Measurements from ENCODE around the gene TAC3.

TAC3 gene

DNA sequence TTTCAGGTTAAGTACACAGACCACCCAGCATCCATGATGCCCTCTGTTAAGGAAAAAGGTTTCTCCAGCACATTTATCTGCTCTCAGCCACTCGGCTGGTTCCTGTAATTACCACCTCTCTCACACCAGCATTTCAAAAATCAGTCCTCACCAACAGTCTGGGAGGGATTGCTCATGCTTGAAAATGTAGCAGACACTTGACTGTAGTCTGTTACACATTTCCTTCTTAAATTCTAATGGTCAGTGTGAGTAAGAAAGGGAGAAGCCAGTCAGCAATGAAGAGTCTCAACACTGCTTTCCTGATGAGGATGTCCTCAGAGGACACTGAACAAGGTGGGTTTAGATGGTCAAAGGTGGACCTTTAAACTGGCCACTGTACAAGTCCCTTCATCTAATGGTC is 15.9 kb downstream of the TAC3 start:
- no peak overlapping the region for H3K9ac ChIP-seq

DNA sequence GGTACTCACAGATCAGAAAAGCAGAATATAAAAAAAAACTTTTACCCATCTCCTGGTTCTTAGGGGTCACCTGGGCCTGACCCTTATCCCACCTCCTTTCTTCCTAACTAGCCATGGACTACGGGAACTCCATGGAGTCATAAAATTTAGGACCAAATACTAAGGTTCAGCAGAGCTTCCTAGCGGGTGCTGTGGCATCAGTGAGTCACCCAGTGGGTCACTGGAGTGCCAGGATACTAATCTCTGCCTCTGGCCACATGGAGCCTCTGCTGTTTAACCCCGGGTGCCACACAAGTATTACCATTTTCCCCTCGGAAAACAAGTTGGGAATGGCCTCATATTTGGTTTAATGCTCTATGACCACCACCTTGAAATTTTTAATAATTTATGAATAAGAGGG is 16.9 kb downstream of the TAC3 start:
- Histone ChIP-seq H3K27ac (peak overlapping the region; percentile 34; the same call in 1 of the 2 replicates), H3K79me2 (ENCODE audit: insufficient read depth, low read depth) (peaks cover 35% of the 10 kb centered on the region; the same call in 1 of the 2 replicates), H3K4me3 (IDR thresholded peaks at IDR 0.05; ENCODE audit: insufficient read depth, low read depth, low read length) (no peak overlapping the region), H3K4me2 (peak overlapping the region; percentile 56; the same call in 1 of the 2 replicates), H4K20me1 (ENCODE audit: insufficient read depth) (0 out of 2 replicates have a peak, but pooled peaks cover 4% of the 10 kb centered on the region), H3K9ac (no peak overlapping the region), H3K27me3 (ENCODE audit: insufficient read depth, low read depth) (no peaks in the 10 kb centered on the region), H3K36me3 (ENCODE audit: insufficient read depth) (no peaks in the 10 kb centered on the region; the same call in 1 of the 2 replicates), H2AFZ (ENCODE audit: low read depth) (no peak overlapping the region), H3K4me1 (ENCODE audit: low read depth, poor library complexity, severe bottlenecking) (peaks cover 31% of the 10 kb centered on the region)
- TF ChIP-seq, protein P1, sequence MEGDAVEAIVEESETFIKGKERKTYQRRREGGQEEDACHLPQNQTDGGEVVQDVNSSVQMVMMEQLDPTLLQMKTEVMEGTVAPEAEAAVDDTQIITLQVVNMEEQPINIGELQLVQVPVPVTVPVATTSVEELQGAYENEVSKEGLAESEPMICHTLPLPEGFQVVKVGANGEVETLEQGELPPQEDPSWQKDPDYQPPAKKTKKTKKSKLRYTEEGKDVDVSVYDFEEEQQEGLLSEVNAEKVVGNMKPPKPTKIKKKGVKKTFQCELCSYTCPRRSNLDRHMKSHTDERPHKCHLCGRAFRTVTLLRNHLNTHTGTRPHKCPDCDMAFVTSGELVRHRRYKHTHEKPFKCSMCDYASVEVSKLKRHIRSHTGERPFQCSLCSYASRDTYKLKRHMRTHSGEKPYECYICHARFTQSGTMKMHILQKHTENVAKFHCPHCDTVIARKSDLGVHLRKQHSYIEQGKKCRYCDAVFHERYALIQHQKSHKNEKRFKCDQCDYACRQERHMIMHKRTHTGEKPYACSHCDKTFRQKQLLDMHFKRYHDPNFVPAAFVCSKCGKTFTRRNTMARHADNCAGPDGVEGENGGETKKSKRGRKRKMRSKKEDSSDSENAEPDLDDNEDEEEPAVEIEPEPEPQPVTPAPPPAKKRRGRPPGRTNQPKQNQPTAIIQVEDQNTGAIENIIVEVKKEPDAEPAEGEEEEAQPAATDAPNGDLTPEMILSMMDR (conservative IDR thresholded peaks at IDR 0.05; ENCODE audit: low read depth, low read length), result no peak

More for the DNA sequence above, 15.9 kb downstream of the TAC3 start:
- H3K27me3 ChIP-seq (ENCODE audit: insufficient read depth, low read depth), result no peaks in the 10 kb centered on the region
- no peak overlapping the region for H3K4me2 ChIP-seq
- no peaks in the 10 kb centered on the region; the same call in 1 of the 2 replicates for H3K36me3 ChIP-seq (ENCODE audit: insufficient read depth)
- peaks cover 44% of the 10 kb centered on the region for H3K79me2 ChIP-seq (ENCODE audit: insufficient read depth, low read depth)
- H3K4me3 ChIP-seq (IDR thresholded peaks at IDR 0.05; ENCODE audit: insufficient read depth, low read depth, low read length), result no peak overlapping the region
- H3K27ac ChIP-seq, result no peak overlapping the region
- H2AFZ ChIP-seq (ENCODE audit: low read depth), result no peak overlapping the region
- 0 out of 2 replicates have a peak, but pooled peaks cover 4% of the 10 kb centered on the region for H4K20me1 ChIP-seq (ENCODE audit: insufficient read depth)
- TF ChIP-seq, protein P1 (conservative IDR thresholded peaks at IDR 0.05; ENCODE audit: low read depth, low read length), result no peak
- H3K4me1 ChIP-seq (ENCODE audit: low read depth, poor library complexity, severe bottlenecking), result peaks cover 38% of the 10 kb centered on the region

- Histone ChIP-seq H3K27ac (peak overlapping the region; percentile 34; the same call in 1 of the 2 replicates), H2AFZ (ENCODE audit: low read depth) (no peak overlapping the region), H3K79me2 (ENCODE audit: insufficient read depth, low read depth) (peaks cover 30% of the 10 kb centered on the region; the same call in 1 of the 2 replicates), H3K4me3 (IDR thresholded peaks at IDR 0.05; ENCODE audit: insufficient read depth, low read depth, low read length) (no peak overlapping the region), H4K20me1 (ENCODE audit: insufficient read depth) (0 out of 2 replicates have a peak, but pooled peaks cover 4% of the 10 kb centered on the region), H3K9ac (no peak overlapping the region), H3K27me3 (ENCODE audit: insufficient read depth, low read depth) (no peaks in the 10 kb centered on the region), H3K4me2 (peak overlapping the region; percentile 56), H3K36me3 (ENCODE audit: insufficient read depth) (no peaks in the 10 kb centered on the region; the same call in 1 of the 2 replicates), H3K4me1 (ENCODE audit: low read depth, poor library complexity, severe bottlenecking) (peaks cover 31% of the 10 kb centered on the region)
- TF ChIP-seq, protein P1 (conservative IDR thresholded peaks at IDR 0.05; ENCODE audit: low read depth, low read length), result no peak
Observed at GRCh38 chr12:56998981-56999380, 17.3 kb downstream of the TAC3 start.

DNA sequence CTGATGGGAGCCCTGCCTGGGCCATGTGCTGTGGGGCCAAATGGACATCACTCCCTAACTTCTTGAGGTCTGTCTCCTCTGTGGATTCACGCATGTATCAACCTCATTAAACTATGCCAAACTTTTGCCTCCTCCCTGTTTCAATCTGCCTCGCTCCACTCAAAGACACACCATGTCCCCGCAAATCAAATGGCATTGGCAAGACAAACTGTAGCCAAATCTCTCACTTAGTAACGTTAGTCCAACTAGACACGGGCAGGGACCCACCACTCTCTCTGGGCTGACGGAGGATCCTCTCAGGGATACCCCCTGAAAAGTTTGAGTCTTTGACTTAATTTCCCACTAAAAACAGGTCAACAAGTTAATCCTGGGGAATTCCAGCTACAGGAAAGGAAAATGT is 18.0 kb downstream of the TAC3 start:
- Histone ChIP-seq H3K79me2 (ENCODE audit: insufficient read depth, low read depth) (peaks cover 28% of the 10 kb centered on the region; the same call in 1 of the 2 replicates), H3K36me3 (ENCODE audit: insufficient read depth) (no peaks in the 10 kb centered on the region; the same call in 1 of the 2 replicates), H3K4me3 (IDR thresholded peaks at IDR 0.05; ENCODE audit: insufficient read depth, low read depth, low read length) (no peak overlapping the region), H3K4me1 (ENCODE audit: low read depth, poor library complexity, severe bottlenecking) (peaks cover 31% of the 10 kb centered on the region), H2AFZ (ENCODE audit: low read depth) (no peak overlapping the region), H3K27me3 (ENCODE audit: insufficient read depth, low read depth) (no peaks in the 10 kb centered on the region), H3K9ac (no peak overlapping the region), H3K4me2 (peak overlapping the region; percentile 56), H4K20me1 (ENCODE audit: insufficient read depth) (0 out of 2 replicates have a peak, but pooled peaks cover 4% of the 10 kb centered on the region), H3K27ac (peak overlapping the region; percentile 34; the same call in 1 of the 2 replicates)
- TF ChIP-seq, protein P1 (conservative IDR thresholded peaks at IDR 0.05; ENCODE audit: low read depth, low read length), result no peak

Data from KMS-11 (cell line).